Glutamatergic neuron (in vitro differentiated cells): ENCODE results near the gene EEFSEC. TPM values are rescaled to one million over a fixed set of nuclear protein-coding genes. Genes with fewer than 3 reads are reported as not detected.

ENCODE experiments used
- DNase-seq: peaks from one replicate; pipeline ENCODE4 v3.0.0; 2022
- H3K27ac Mint-ChIP-seq: one replicate; pipeline ENCODE4 v1.8.0; 2020; ENCODE audit warnings: mild to moderate bottlenecking, mixed read lengths, inconsistent platforms; ENCODE audit not compliant: unreplicated experiment
- H3K27me3 Mint-ChIP-seq: one replicate; pipeline ENCODE4 v1.8.0; 2020; ENCODE audit warnings: mild to moderate bottlenecking, moderate library complexity, mixed read lengths, inconsistent platforms; ENCODE audit not compliant: unreplicated experiment
- H3K36me3 Mint-ChIP-seq: one replicate; pipeline ENCODE4 v1.8.0; 2020; ENCODE audit warnings: mild to moderate bottlenecking, mixed read lengths, inconsistent platforms; ENCODE audit not compliant: unreplicated experiment
- H3K4me1 Mint-ChIP-seq: one replicate; pipeline ENCODE4 v1.8.0; 2020; ENCODE audit warnings: mild to moderate bottlenecking, low read depth, mixed read lengths, inconsistent platforms; ENCODE audit not compliant: unreplicated experiment
- H3K4me3 Mint-ChIP-seq: one replicate; pipeline ENCODE4 v1.8.0; 2020; ENCODE audit warnings: mild to moderate bottlenecking, mixed read lengths, inconsistent platforms; ENCODE audit not compliant: unreplicated experiment
- H3K9me3 Mint-ChIP-seq: one replicate; pipeline ENCODE4 v1.8.0; 2020; ENCODE audit warnings: mild to moderate bottlenecking, moderate library complexity, mixed read lengths, inconsistent platforms; ENCODE audit not compliant: unreplicated experiment
- total RNA-seq: library from RNA; stranded (reverse); fragmentation: NEBNext Ultra II Directional; extraction: Animal tissue kit (Norgen Biotek cat#: 25700); gene quantifications from one replicate; pipeline ENCODE4 v1.2.1, GENCODE V29; 2021; ENCODE audit not compliant: unreplicated experiment
- TF ChIP-seq, protein P1 (sequence below): fragments of 200-600 bp; sonication (generic); IDR thresholded peaks from one replicate; pipeline ENCODE4 v1.5.0; 2021; ENCODE audit not compliant: partially characterized antibody, unreplicated experiment

EEFSEC gene
- total RNA-seq, 1 donor from 2014 or later = 8.3 TPM

DNA sequence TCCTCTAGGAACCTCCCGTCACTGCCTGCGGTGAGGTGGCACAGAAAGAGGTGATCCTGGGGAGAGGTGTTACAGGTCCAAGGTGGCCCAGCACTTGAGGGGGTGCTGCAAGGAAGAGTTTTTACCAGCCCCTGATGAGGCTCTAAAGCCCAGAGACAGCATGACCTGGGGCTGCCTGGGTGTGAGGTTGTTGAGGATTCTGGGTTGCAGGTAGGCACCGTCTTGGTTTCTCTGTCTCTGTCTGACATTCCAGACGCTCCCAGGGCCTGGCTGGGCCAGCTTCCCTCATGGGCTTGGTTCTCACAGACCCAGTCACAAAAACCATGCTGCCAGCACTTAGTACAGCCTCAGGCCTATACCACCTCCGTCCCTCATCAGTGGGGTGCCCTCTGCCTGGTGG, 282.3 kb downstream of the EEFSEC start:
- Mint-ChIP-seq H3K4me1 (peaks cover 6% of the 10 kb centered on the region), H3K27me3 (peaks cover 21% of the 10 kb centered on the region), H3K9me3 (peaks cover 14% of the 10 kb centered on the region), H3K36me3 (no peaks in the 10 kb centered on the region), H3K27ac (no peak overlapping the region), H3K4me3 (no peak overlapping the region)
- DNase-seq = no peak
- TF ChIP-seq, protein P1, sequence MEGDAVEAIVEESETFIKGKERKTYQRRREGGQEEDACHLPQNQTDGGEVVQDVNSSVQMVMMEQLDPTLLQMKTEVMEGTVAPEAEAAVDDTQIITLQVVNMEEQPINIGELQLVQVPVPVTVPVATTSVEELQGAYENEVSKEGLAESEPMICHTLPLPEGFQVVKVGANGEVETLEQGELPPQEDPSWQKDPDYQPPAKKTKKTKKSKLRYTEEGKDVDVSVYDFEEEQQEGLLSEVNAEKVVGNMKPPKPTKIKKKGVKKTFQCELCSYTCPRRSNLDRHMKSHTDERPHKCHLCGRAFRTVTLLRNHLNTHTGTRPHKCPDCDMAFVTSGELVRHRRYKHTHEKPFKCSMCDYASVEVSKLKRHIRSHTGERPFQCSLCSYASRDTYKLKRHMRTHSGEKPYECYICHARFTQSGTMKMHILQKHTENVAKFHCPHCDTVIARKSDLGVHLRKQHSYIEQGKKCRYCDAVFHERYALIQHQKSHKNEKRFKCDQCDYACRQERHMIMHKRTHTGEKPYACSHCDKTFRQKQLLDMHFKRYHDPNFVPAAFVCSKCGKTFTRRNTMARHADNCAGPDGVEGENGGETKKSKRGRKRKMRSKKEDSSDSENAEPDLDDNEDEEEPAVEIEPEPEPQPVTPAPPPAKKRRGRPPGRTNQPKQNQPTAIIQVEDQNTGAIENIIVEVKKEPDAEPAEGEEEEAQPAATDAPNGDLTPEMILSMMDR = no peak

GRCh38 chr3:128436214-128436613, 282.9 kb downstream of the EEFSEC start:
- Mint-ChIP-seq H3K27ac (no peak overlapping the region), H3K4me3 (no peak overlapping the region), H3K4me1 (peaks cover 9% of the 10 kb centered on the region), H3K27me3 (peaks cover 22% of the 10 kb centered on the region), H3K36me3 (no peaks in the 10 kb centered on the region), H3K9me3 (peaks cover 13% of the 10 kb centered on the region)
- DNase-seq = no peak
- TF ChIP-seq, protein P1 = no peak

DNA sequence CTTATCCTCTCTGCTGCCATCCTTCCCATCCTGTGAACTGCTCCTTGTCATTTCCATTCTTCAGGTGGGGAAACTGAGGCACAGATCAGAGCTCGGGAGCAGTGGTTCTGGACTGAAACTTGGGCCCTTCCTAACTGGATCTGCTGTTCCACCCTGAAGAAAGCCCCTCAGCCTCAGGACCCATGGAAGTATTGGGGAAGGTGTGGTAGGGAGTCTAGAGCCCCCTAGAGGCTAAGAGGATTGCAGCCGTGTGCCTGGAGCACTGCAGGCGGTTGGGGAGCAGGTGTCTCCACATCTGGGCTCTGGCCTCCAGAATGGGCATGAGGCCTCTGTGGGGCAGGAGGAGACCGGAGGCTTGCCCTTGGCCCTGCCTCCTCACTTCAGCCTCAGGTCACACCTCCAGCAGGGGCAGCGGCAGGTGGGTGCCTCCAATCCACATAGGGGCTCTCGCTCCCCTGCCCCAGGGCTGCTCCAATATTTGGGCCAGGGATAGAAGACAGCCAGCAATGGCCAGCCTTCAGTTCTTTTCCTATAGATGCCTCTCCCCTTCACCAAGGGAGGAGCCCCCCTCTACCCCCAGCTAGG, 285.3 kb downstream of the EEFSEC start:
- DNase-seq = no peak
- H3K27me3 Mint-ChIP-seq = peaks cover 13% of the 10 kb centered on the region
- peaks cover 7% of the 10 kb centered on the region for H3K9me3 Mint-ChIP-seq
- no peak overlapping the region for H3K27ac Mint-ChIP-seq
- no peak overlapping the region for H3K4me3 Mint-ChIP-seq
- no peaks in the 10 kb centered on the region for H3K36me3 Mint-ChIP-seq
- peaks cover 9% of the 10 kb centered on the region for H3K4me1 Mint-ChIP-seq
- TF ChIP-seq, protein P1 = peak; percentile 38

GRCh38 chr3:128439226-128439625, 285.9 kb downstream of the EEFSEC start:
- peaks cover 7% of the 10 kb centered on the region for H3K9me3 Mint-ChIP-seq
- no peaks in the 10 kb centered on the region for H3K36me3 Mint-ChIP-seq
- no peak overlapping the region for H3K4me3 Mint-ChIP-seq
- H3K4me1 Mint-ChIP-seq = peaks cover 9% of the 10 kb centered on the region
- DNase-seq = no peak
- TF ChIP-seq, protein P1 = no peak
- H3K27ac Mint-ChIP-seq = no peak overlapping the region
- H3K27me3 Mint-ChIP-seq = peaks cover 13% of the 10 kb centered on the region

- Mint-ChIP-seq H3K36me3 (peaks cover 5% of the 10 kb centered on the region), H3K4me3 (no peak overlapping the region), H3K4me1 (peaks cover 6% of the 10 kb centered on the region), H3K27me3 (peaks cover 5% of the 10 kb centered on the region), H3K9me3 (peaks cover 8% of the 10 kb centered on the region), H3K27ac (no peak overlapping the region)
- DNase-seq = no peak
- TF ChIP-seq, protein P1 = no peak
Measured at GRCh38 chr3:128442070-128442469, 288.8 kb downstream of the EEFSEC start.
